ENCODE measurements around the gene FAH.

DNA sequence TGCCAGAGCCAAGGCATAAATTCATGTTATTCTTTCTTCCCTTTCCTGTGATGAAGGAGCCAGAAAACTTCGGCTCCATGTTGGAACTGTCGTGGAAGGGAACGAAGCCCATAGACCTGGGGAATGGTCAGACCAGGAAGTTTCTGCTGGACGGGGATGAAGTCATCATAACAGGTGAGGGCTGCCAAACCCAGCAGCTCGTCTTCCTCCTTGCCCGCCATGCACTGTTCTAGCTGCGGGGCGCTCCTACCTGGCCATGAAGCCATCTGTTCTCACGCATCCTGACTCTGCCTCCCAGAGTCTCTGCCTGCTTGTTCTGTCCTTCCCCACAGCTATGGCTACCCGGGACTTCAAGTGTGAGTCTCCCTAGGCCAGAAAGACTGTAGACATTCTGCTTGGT lies 28.2 kb downstream of the FAH start:
- no peak for TF ChIP-seq POLR2A (IDR thresholded peaks at IDR 0.05)
- TF ChIP-seq, protein P1, sequence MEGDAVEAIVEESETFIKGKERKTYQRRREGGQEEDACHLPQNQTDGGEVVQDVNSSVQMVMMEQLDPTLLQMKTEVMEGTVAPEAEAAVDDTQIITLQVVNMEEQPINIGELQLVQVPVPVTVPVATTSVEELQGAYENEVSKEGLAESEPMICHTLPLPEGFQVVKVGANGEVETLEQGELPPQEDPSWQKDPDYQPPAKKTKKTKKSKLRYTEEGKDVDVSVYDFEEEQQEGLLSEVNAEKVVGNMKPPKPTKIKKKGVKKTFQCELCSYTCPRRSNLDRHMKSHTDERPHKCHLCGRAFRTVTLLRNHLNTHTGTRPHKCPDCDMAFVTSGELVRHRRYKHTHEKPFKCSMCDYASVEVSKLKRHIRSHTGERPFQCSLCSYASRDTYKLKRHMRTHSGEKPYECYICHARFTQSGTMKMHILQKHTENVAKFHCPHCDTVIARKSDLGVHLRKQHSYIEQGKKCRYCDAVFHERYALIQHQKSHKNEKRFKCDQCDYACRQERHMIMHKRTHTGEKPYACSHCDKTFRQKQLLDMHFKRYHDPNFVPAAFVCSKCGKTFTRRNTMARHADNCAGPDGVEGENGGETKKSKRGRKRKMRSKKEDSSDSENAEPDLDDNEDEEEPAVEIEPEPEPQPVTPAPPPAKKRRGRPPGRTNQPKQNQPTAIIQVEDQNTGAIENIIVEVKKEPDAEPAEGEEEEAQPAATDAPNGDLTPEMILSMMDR (IDR thresholded peaks at IDR 0.05): no peak

Measured in heart left ventricle (tissue), 13 donors.